SK-MEL-5 (cell line): ENCODE results near the gene INTS6. TPM values are rescaled to one million over a fixed set of nuclear protein-coding genes. Genes with fewer than 3 reads are reported as not detected.

ENCODE experiments used
- DNase-seq: peaks from one replicate; pipeline ENCODE4 v3.0.0-alpha.2; 2016; ENCODE audit warnings: low read depth, low spot score
- in situ Hi-C: cut with HindIII; loops from 2 replicates; pipeline ENCODE4 v1.10.0; 2016; ENCODE audit warnings: low sequenced_read_pairs, high pct_unique_total_duplicates, low pct_unique_long_range_greater_than_20kb
- total RNA-seq: library from RNA; depleted of rRNA; stranded (reverse); fragments of >200 nt; shearing (Covaris generic); gene quantifications from 2 replicates; pipeline ENCODE4 v1.2.3, GENCODE V29; 2014

INTS6 gene
- total RNA-seq, 1 experiment from 2014 or later: 41.8 TPM

- in situ Hi-C loops: no loop called here
- no peak for DNase-seq
Measured at GRCh38 chr13:51363625-51364024, 89.2 kb downstream of the INTS6 start.

DNA sequence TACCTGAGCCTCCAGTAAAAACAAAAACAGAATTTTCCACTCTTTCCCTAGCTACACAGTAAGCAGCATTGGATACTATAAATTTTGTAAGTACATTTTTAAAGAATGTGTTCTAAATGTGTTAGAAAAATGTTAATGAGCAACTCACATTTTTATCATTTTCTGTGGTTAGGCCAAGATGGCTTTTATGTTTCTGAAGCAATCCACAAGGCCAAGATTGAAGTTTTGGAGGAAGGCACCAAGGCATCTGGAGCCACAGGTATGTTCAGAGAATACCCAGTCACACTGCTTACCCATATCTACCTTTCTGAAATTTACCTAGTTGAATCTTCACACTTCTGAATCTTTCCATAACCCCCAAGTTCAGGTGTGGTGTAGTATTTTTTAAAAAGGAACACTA is 91.7 kb downstream of the INTS6 start:
- no peak for DNase-seq

GRCh38 chr13:51360489-51360888 is 92.3 kb downstream of the INTS6 start:
- no peak for DNase-seq
- in situ Hi-C loops: no loop called here

More for the DNA sequence above, 91.7 kb downstream of the INTS6 start:
- in situ Hi-C loops: no loop called here

DNA sequence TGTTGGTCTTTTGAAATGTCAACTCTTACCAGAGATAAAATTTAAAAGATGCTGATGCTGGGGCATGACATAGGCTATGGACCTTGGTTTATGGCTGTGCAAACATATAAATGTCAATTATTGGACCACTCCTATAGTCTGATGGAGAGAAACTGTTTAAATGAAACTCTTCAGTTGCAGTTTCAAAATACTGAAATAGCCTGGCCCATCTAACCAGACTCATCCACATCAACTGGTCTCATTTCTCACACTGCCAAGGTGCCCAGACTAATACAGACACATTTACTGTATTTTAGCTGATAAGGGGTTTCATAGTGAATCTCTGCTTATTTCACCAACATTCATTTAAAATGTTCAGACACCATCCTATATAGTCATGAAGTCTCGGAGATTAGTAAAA is 93.5 kb downstream of the INTS6 start:
- no peak for DNase-seq
- in situ Hi-C loops: no loop called here

DNA sequence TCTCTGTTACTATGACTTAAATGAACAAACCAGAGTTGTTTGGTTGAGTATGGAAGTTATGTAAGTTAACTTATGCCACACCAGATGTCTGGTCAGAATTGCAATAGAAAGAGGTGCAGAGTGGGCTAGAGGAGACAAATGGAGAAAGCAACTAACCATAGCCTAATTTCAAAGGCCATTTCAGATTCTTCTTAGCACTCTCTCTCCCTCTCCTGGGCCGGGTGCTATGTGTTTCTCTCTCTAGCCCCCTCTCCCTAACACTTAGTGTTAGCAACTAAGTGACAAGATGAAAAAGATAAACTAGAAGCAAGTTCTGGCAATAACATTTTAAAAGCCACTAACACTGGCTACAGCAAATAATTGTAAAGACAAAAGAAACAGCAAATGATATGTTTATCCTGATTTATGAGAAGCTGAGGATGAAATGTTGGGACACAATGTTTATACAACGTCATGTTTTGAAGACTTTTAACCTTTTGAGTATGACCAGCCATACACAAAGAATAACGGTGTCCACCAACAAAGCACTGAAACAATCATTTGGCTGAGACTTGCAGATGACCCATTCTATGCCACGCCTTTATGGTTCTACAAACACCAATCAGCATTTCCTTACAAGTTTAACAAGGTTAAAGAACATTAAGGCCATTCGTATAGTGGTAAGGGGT is 94.8 kb downstream of the INTS6 start:
- no peak for DNase-seq

DNA sequence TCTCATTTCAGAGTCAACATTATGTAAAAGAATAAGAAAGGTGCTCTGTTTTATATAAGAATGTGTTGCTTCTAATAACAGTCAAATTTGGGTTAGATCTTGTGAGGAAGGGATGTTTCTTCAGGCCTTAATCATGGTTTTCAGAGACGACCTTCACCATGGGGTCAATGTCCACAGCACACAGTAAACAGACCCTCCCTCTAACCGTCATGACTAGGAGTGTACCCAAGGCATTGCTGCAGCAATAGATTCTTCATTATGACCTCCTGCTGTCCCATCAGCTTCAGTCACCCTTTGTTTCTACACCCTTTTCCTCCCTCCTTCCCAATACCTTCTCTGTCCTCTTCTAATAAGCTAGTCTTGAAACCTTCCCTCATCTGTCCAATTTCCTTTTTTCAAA is 97.6 kb downstream of the INTS6 start:
- in situ Hi-C loops: no loop called here
- DNase-seq: no peak

More for the DNA sequence above, 94.8 kb downstream of the INTS6 start:
- in situ Hi-C loops: no loop called here

DNA sequence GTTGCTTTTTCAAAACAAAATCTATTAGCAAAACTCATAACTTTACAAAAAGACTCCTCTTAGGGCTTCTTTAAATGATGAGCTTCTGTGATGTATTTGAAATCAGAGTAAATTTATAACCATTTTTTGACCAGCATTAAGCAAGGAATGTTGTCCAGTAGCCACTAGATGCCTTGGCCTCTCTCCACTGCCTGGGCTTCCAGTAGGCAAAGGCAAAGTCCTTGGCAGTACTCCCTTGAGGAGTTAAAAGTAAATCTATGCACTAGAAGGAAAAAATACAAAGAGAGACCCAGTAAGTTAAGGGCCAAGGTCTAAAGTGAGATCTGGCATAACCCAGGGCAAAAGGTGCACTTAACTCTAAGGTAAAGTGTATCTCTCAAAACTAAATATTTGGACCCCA is 103.8 kb downstream of the INTS6 start:
- no peak for DNase-seq
- in situ Hi-C loops: no loop called here

GRCh38 chr13:51348069-51348967 is 104.5 kb downstream of the INTS6 start:
- in situ Hi-C loops: no loop called here
- DNase-seq: no peak

DNA sequence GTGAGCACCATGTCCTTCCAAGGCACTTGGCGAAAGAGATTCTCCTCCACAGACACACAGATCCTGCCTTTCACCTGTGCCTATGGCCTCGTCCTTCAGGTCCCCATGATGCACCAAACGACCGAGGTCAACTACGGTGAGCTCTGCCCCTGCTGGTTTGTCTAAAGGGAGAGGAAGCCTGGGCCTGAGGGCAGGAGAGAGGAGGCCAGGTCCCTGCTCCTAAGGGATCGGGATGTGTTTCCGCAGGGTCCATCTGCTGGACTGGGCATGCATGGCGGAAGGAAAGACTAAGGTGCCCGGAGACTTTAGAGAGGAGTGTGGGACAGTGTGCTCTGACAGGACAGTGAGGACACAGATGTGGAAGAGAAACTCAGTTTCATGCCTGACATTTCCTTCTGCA is 105.7 kb downstream of the INTS6 start:
- DNase-seq: no peak

DNA sequence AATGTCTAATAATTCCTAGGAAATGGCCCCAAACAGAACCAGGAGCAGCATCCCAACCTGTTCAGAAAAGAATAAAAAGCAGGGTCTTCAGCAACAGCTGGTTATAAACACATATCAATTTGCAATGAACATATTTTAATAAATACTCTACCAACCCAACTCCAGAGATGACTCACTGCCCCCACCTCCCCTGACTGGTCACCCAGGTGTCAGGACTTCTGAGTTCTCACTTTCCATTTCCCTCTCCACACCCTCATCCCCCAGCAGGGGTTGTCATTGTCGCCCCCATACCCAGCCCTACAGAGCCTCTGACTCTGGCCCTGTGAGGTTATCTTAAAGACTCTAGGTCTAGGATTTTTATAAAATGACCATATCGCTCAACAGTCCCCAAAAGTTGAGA is 106.4 kb downstream of the INTS6 start:
- DNase-seq: no peak
- in situ Hi-C loops: no loop called here

More for the DNA sequence above, 105.7 kb downstream of the INTS6 start:
- in situ Hi-C loops: no loop called here

GRCh38 chr13:51343475-51343874 is 109.4 kb downstream of the INTS6 start:
- DNase-seq: no peak
- in situ Hi-C loops: no loop called here

DNA sequence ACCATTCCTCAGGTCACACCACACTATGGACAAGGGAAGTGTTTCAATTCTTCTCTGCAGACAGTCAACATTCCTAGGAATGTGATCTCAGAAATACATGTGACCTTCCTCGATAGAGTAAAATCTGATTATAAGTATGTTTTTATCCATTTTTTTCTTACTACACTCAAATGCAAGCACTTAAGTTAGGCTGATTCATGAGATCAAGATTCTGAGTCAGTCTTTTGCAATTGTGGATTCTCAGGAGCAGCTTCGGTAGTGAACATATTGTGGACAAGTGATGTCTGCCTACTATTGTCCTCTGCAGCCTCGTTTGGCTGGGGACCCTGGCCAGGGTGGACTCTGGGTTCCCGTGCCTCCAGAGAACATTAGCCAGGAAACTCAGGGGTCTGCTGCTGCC is 110.1 kb downstream of the INTS6 start:
- DNase-seq: no peak

GRCh38 chr13:51341791-51342190 is 111.0 kb downstream of the INTS6 start:
- in situ Hi-C loops: no loop called here
- no peak for DNase-seq

More for the DNA sequence above, 110.1 kb downstream of the INTS6 start:
- in situ Hi-C loops: no loop called here

GRCh38 chr13:51341232-51341631 is 111.6 kb downstream of the INTS6 start:
- in situ Hi-C loops: no loop called here
- DNase-seq: no peak

DNA sequence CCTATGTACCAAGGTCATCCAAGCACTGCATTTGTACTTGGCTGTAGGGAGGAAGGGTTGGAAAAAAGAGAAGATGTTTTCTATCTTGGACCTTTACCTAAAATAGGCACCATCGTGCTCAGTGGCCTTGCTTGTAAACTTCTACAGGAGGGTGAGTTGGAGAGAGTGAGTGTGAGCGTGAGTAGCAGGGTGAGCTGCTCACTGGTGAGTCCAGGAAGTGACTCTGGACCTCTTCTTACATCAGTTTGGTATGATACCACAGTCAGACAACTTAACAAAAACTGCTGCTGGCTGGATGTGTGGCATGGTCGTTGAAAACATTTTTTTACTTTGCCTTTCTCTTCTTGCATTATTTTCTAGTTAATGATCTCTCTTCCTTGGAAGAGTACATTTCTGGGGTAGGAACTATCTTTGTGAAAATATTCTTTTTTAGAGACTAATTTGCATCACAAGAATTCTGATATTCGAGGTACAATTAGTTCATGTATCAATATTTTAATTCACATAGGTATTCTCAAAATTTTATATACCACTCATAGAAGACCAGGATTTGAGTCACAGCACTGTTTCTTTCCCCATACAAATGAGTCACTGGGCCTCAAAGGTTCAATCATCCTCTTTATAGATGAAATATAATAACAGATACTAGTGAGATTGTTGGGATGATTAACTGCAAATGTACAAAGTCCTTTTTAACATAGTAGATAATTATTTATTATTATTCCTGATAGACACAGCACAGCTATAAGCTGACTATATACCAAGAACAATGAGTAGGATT is 112.7 kb downstream of the INTS6 start:
- in situ Hi-C loops: no loop called here
- DNase-seq: no peak

DNA sequence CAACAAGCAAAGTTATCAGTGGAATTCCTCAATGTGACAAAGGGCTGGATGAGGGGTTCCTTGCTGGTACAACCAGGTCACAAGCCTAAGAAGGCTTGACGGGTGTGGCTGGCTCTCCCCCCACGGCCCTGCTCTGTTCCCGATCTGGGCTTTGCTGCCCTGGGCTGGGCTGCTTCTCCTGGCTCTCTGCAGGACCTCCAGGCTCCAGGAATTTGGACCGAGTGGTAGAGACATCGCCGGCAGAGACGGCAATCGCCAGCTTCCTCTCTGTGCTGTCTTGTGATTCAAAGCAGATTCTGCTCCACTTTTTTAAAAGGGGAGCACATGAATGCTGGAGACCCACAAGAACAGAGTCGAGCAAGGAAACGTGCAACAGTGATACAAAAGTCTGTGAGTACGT is 113.5 kb downstream of the INTS6 start, which contains the start of gene SERPINE3:
Gene SERPINE3 (plus strand): TSS at position 338 of the 400 bp plus-strand sequence. CDS start 1,401 bp downstream, outside the sequence.
- in situ Hi-C loops: no loop called here
- DNase-seq: no peak

DNA sequence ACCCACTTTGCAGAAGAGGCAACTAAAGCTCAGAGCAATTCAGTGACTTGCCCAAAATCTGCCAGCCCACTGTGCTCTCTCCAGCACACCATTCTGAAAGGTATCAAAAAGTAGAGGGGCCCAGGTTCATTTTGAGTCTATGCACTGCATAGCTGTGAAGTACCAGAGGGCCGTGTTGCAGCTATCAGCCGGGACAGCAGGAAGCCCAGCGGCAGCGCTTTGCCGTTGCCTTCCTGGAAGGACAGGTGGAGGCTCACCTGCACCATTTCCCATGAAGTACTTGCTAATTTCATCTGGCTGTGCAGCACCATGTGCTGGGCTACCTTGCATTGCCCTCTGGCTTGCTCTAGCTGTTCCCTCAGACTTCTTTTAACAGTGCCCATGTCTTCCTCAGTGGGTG is 116.1 kb downstream of the INTS6 start:
- no peak for DNase-seq
- in situ Hi-C loops: no loop called here

DNA sequence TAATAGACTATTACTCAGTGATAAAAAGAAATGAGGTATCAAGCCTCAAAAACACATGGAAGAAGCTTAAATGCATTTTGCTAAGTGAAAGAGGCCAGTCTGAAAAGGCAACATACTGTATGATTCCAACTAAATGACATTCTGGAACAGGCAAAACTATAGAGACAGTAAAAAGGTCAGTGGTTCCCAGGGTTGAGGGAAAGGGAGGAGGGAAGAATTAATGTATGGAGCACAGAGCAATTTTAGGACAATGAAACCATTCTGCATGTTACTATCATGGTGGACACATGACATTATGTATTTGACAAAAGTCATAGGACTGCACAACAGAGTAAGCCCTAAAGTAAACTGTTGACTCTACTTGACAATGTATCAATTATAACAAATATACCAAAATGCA is 119.0 kb downstream of the INTS6 start:
- peak; percentile 86 for DNase-seq
- in situ Hi-C loops: no loop called here
